ENCODE measurements around the gene PCDH9.

GRCh38 chr13:67228031-67228430 lies 2.1 kb downstream of the PCDH9 start:
- TF ChIP-seq CTCF (IDR thresholded peaks at IDR 0.05; ENCODE audit: low read depth, low read length) (no peak), POLR2A (IDR thresholded peaks at IDR 0.05; ENCODE audit: extremely low read depth, insufficient read length) (no peak)
